ENCODE measurements around the gene RAB23.

GRCh38 chr6:57265755-57266221 lies 43.7 kb upstream of the RAB23 start:
- TF ChIP-seq MAX (IDR thresholded peaks at IDR 0.05): no peak
- no peak for TF ChIP-seq TEAD4 (IDR thresholded peaks at IDR 0.05)
- TF ChIP-seq TAF1 (IDR thresholded peaks at IDR 0.05; ENCODE audit: low read depth): no peak
- no peak for TF ChIP-seq EP300 (IDR thresholded peaks at IDR 0.05; ENCODE audit: borderline replicate concordance)
- no peak for TF ChIP-seq CEBPB (IDR thresholded peaks at IDR 0.05)
- no peak for TF ChIP-seq REST (IDR thresholded peaks at IDR 0.05; ENCODE audit: low read depth)
- TF ChIP-seq TCF12 (IDR thresholded peaks at IDR 0.05; ENCODE audit: low read depth): no peak
- no peak for TF ChIP-seq FOXM1 (IDR thresholded peaks at IDR 0.05; ENCODE audit: borderline replicate concordance, low read depth)
- no peak for TF ChIP-seq YY1 (IDR thresholded peaks at IDR 0.05; ENCODE audit: low read depth)
- no peak for TF ChIP-seq NFIC (IDR thresholded peaks at IDR 0.05)
- TF ChIP-seq CREB1 (IDR thresholded peaks at IDR 0.05; ENCODE audit: low read depth): no peak
- no peak for TF ChIP-seq RAD21 (IDR thresholded peaks at IDR 0.05; ENCODE audit: low read depth)
- TF ChIP-seq EGR1 (IDR thresholded peaks at IDR 0.05): no peak
- TF ChIP-seq ZBTB7A (IDR thresholded peaks at IDR 0.05; ENCODE audit: low read depth): no peak
